GM19328 (cell line): ENCODE results near the gene CYP51A1.
"Not testable (repeated sequence)": the region's sequence is repeated elsewhere in the genome, so short reads cannot be mapped to it uniquely, and the experiment has no call there.

Source experiments
- ATAC-seq: cut with Tn5 transposase; IDR thresholded peaks from one replicate; pipeline ENCODE4 v1.9.1; 2021; ENCODE audit warnings: mild to moderate bottlenecking, moderate library complexity; ENCODE audit not compliant: unreplicated experiment

Gene CYP51A1

GRCh38 chr7:92131764-92132330 is 2.4 kb downstream of the CYP51A1 start:
- no peak for ATAC-seq

GRCh38 chr7:92131093-92131492 is 3.2 kb downstream of the CYP51A1 start:
- ATAC-seq = no peak

- no peak for ATAC-seq
Observed at GRCh38 chr7:92121681-92122080, 12.6 kb downstream of the CYP51A1 start.

GRCh38 chr7:92119213-92119759 is 15.0 kb downstream of the CYP51A1 start:
- ATAC-seq = no peak

- no peak for ATAC-seq
Observed at GRCh38 chr7:92116949-92117348, 17.3 kb downstream of the CYP51A1 start.

- no peak for ATAC-seq
Observed at GRCh38 chr7:92115821-92116220, 18.5 kb downstream of the CYP51A1 start.

GRCh38 chr7:92110857-92111256 is 23.4 kb downstream of the CYP51A1 start:
- no peak for ATAC-seq

GRCh38 chr7:92108821-92109220 is 25.5 kb downstream of the CYP51A1 start:
- no peak for ATAC-seq

- ATAC-seq = not testable (repeated sequence)
Observed at GRCh38 chr7:92102862-92103261, 31.4 kb downstream of the CYP51A1 start.

- ATAC-seq = no peak
Observed at GRCh38 chr7:92100534-92100933, 33.7 kb downstream of the CYP51A1 start.

GRCh38 chr7:92095380-92095779 is 38.9 kb downstream of the CYP51A1 start:
- no peak for ATAC-seq

GRCh38 chr7:92092210-92092609 is 42.1 kb downstream of the CYP51A1 start:
- ATAC-seq = no peak

GRCh38 chr7:92088266-92088665 is 46.0 kb downstream of the CYP51A1 start:
- ATAC-seq = no peak

- not testable (repeated sequence) for ATAC-seq
Observed at GRCh38 chr7:92083922-92084321, 50.4 kb downstream of the CYP51A1 start.

GRCh38 chr7:92076509-92076908 is 57.8 kb downstream of the CYP51A1 start:
- no peak for ATAC-seq

GRCh38 chr7:92075455-92076158 is 58.7 kb downstream of the CYP51A1 start:
- no peak for ATAC-seq

- no peak for ATAC-seq
Observed at GRCh38 chr7:92072708-92073107, 61.6 kb downstream of the CYP51A1 start.

- no peak for ATAC-seq
Observed at GRCh38 chr7:92072121-92072520, 62.2 kb downstream of the CYP51A1 start.

- no peak for ATAC-seq
Observed at GRCh38 chr7:92071032-92071431, 63.2 kb downstream of the CYP51A1 start.

GRCh38 chr7:92064438-92065029 is 69.7 kb downstream of the CYP51A1 start:
- no peak for ATAC-seq
